ENCODE results near the gene HSF5.

The HSF5 gene

GRCh38 chr17:58410714-58411407 is 77.3 kb downstream of the HSF5 start:
- TF ChIP-seq CSDC2 (CRISPR knock-in tag; IDR thresholded peaks at IDR 0.05) (no peak), PATZ1 (CRISPR knock-in tag; IDR thresholded peaks at IDR 0.05; ENCODE audit: borderline replicate concordance) (no peak), OSR1 (CRISPR knock-in tag; IDR thresholded peaks at IDR 0.05) (no peak), CREB5 (CRISPR knock-in tag; IDR thresholded peaks at IDR 0.05; ENCODE audit: low read depth) (no peak), ISL1 (CRISPR knock-in tag; IDR thresholded peaks at IDR 0.05) (no peak), TSHZ2 (CRISPR knock-in tag; IDR thresholded peaks at IDR 0.05) (no peak), ESRRG (CRISPR knock-in tag; IDR thresholded peaks at IDR 0.05) (no peak), ZFP30 (CRISPR knock-in tag; IDR thresholded peaks at IDR 0.05) (no peak), GLIS3 (CRISPR knock-in tag; IDR thresholded peaks at IDR 0.05) (no peak), ZNF565 (CRISPR knock-in tag; conservative IDR thresholded peaks at IDR 0.05; ENCODE audit: low read depth) (no peak), ZFP3 (CRISPR knock-in tag; IDR thresholded peaks at IDR 0.05) (no peak), PPARA (CRISPR knock-in tag; IDR thresholded peaks at IDR 0.05; ENCODE audit: borderline replicate concordance) (no peak), CSRNP3 (CRISPR knock-in tag; IDR thresholded peaks at IDR 0.05) (no peak), POU6F1 (CRISPR knock-in tag; IDR thresholded peaks at IDR 0.05; ENCODE audit: borderline replicate concordance, low read depth) (no peak), ZC3H10 (CRISPR knock-in tag; IDR thresholded peaks at IDR 0.05) (no peak)

GRCh38 chr17:58409432-58409831 is 78.8 kb downstream of the HSF5 start:
- ATAC-seq = no peak

More at GRCh38 chr17:58410714-58411407, 77.3 kb downstream of the HSF5 start:
- no peak for ATAC-seq

GRCh38 chr17:58403311-58403710 is 84.9 kb downstream of the HSF5 start:
- no peak for ATAC-seq
- no peak for TF ChIP-seq ARNTL (CRISPR knock-in tag; IDR thresholded peaks at IDR 0.05; ENCODE audit: borderline replicate concordance, low read depth)
- no peak for TF ChIP-seq OSR1 (CRISPR knock-in tag; IDR thresholded peaks at IDR 0.05)
- TF ChIP-seq CSDC2 (CRISPR knock-in tag; IDR thresholded peaks at IDR 0.05) = no peak
- TF ChIP-seq ZNF8 (CRISPR knock-in tag; IDR thresholded peaks at IDR 0.05) = no peak
- no peak for TF ChIP-seq TSHZ2 (CRISPR knock-in tag; IDR thresholded peaks at IDR 0.05)
- TF ChIP-seq ZNF70 (CRISPR knock-in tag; IDR thresholded peaks at IDR 0.05) = no peak
- no peak for TF ChIP-seq PATZ1 (CRISPR knock-in tag; IDR thresholded peaks at IDR 0.05; ENCODE audit: borderline replicate concordance)
- no peak for TF ChIP-seq RARB (CRISPR knock-in tag; IDR thresholded peaks at IDR 0.05)
- TF ChIP-seq TOX (CRISPR knock-in tag; IDR thresholded peaks at IDR 0.05; ENCODE audit: borderline replicate concordance) = no peak
- no peak for TF ChIP-seq ESRRG (CRISPR knock-in tag; IDR thresholded peaks at IDR 0.05)
- TF ChIP-seq ZFP30 (CRISPR knock-in tag; IDR thresholded peaks at IDR 0.05) = no peak
- TF ChIP-seq ZC3H10 (CRISPR knock-in tag; IDR thresholded peaks at IDR 0.05) = no peak

More at GRCh38 chr17:58409432-58409831, 78.8 kb downstream of the HSF5 start:
- TF ChIP-seq ESRRG (CRISPR knock-in tag; IDR thresholded peaks at IDR 0.05) (no peak), ISL1 (CRISPR knock-in tag; IDR thresholded peaks at IDR 0.05) (no peak), ZFP30 (CRISPR knock-in tag; IDR thresholded peaks at IDR 0.05) (no peak), PPARA (CRISPR knock-in tag; IDR thresholded peaks at IDR 0.05; ENCODE audit: borderline replicate concordance) (no peak), TOX (CRISPR knock-in tag; IDR thresholded peaks at IDR 0.05; ENCODE audit: borderline replicate concordance) (no peak), RARB (CRISPR knock-in tag; IDR thresholded peaks at IDR 0.05) (no peak), ZNF70 (CRISPR knock-in tag; IDR thresholded peaks at IDR 0.05) (no peak), ZC3H10 (CRISPR knock-in tag; IDR thresholded peaks at IDR 0.05) (no peak), ARNTL (CRISPR knock-in tag; IDR thresholded peaks at IDR 0.05; ENCODE audit: borderline replicate concordance, low read depth) (no peak), GLIS3 (CRISPR knock-in tag; IDR thresholded peaks at IDR 0.05) (no peak), BACH2 (CRISPR knock-in tag; IDR thresholded peaks at IDR 0.05; ENCODE audit: borderline replicate concordance) (no peak), TCF4 (CRISPR knock-in tag; IDR thresholded peaks at IDR 0.05; ENCODE audit: borderline replicate concordance) (no peak), OSR1 (CRISPR knock-in tag; IDR thresholded peaks at IDR 0.05) (no peak), ZNF8 (CRISPR knock-in tag; IDR thresholded peaks at IDR 0.05) (no peak), SNAI2 (CRISPR knock-in tag; IDR thresholded peaks at IDR 0.05) (no peak)
